ENCODE results near the gene ZNF582.

- TF ChIP-seq CTCF (IDR thresholded peaks at IDR 0.05): no peak
- TF ChIP-seq POLR2A (IDR thresholded peaks at IDR 0.05): no peak
These were observed 25.3 kb downstream of the ZNF582 start for GRCh38 chr19:56367829-56368711.
